Activated CD8-positive, alpha-beta memory T cell treated with anti-CD3 and anti-CD28 coated beads, Interleukin-2, amount 50 U/mL, for 24 hours (primary cell): ENCODE results near the gene TICRR.
"Not testable (repeated sequence)": the region's sequence is repeated elsewhere in the genome, so short reads cannot be mapped to it uniquely, and the experiment has no call there.

Experiments
- DNase-seq: peaks from one replicate; pipeline ENCODE4 v3.0.0-alpha.2; 2020; ENCODE audit errors: extremely low read depth

Gene TICRR

GRCh38 chr15:89569090-89569745, 6.1 kb upstream of the TICRR start:
- no peak for DNase-seq

- no peak for DNase-seq
These were observed 567 bp downstream of the TICRR start for GRCh38 chr15:89575656-89576416.

GRCh38 chr15:89576417-89576773, 1.1 kb downstream of the TICRR start:
- DNase-seq: no peak

- no peak for DNase-seq
These were observed 2.5 kb downstream of the TICRR start for GRCh38 chr15:89577776-89578115.

GRCh38 chr15:89578146-89578545, 2.9 kb downstream of the TICRR start:
- no peak for DNase-seq

- DNase-seq: not testable (repeated sequence)
These were observed 5.5 kb downstream of the TICRR start for GRCh38 chr15:89580747-89581146.

GRCh38 chr15:89586651-89587050, 11.4 kb downstream of the TICRR start:
- no peak for DNase-seq

- no peak for DNase-seq
These were observed 12.7 kb downstream of the TICRR start for GRCh38 chr15:89587955-89588354.

- no peak for DNase-seq
These were observed 16.6 kb downstream of the TICRR start for GRCh38 chr15:89591834-89592233.

GRCh38 chr15:89593018-89593417, 17.7 kb downstream of the TICRR start:
- DNase-seq: no peak

GRCh38 chr15:89599021-89599420, 23.8 kb downstream of the TICRR start:
- no peak for DNase-seq

- DNase-seq: no peak
These were observed 36.0 kb downstream of the TICRR start for GRCh38 chr15:89611317-89611716.

- no peak for DNase-seq
These were observed 37.8 kb downstream of the TICRR start for GRCh38 chr15:89613031-89613430.

- no peak for DNase-seq
These were observed 38.9 kb downstream of the TICRR start for GRCh38 chr15:89614164-89614563.

- no peak for DNase-seq
These were observed 39.9 kb downstream of the TICRR start for GRCh38 chr15:89615135-89615534.

- DNase-seq: no peak
These were observed 41.0 kb downstream of the TICRR start for GRCh38 chr15:89616228-89616627.

- DNase-seq: no peak
These were observed 46.3 kb downstream of the TICRR start for GRCh38 chr15:89621547-89621946.

GRCh38 chr15:89623165-89623564, 47.9 kb downstream of the TICRR start:
- DNase-seq: no peak

- DNase-seq: no peak
These were observed 50.4 kb downstream of the TICRR start for GRCh38 chr15:89625716-89626115.

- no peak for DNase-seq
These were observed 52.1 kb downstream of the TICRR start for GRCh38 chr15:89627256-89627970.

GRCh38 chr15:89628301-89628700, 53.0 kb downstream of the TICRR start:
- DNase-seq: no peak

GRCh38 chr15:89628806-89629715, 53.8 kb downstream of the TICRR start:
- no peak for DNase-seq
